ENCODE measurements around the gene HNRNPA1. TPM values are rescaled to one million over a fixed set of nuclear protein-coding genes. Genes with fewer than 3 reads are reported as not detected.
"Not testable (repeated sequence)": the region's sequence is repeated elsewhere in the genome, so short reads cannot be mapped to it uniquely, and the experiment has no call there.

The HNRNPA1 gene
- polyA plus RNA-seq, 1 donor from 2014 or later, result 613 TPM

- H3K4me3 ChIP-seq (ENCODE audit: low read length), result peak overlapping the region; percentile 72
- H3K4me2 ChIP-seq (ENCODE audit: low read length), result peak overlapping the region; percentile 98
- peaks cover 18% of the 10 kb centered on the region for H3K79me2 ChIP-seq (replicated peaks; ENCODE audit: insufficient read depth, low read length)
- H3K9ac ChIP-seq (ENCODE audit: low read length), result peak overlapping the region; percentile 79
- H3K27ac ChIP-seq (ENCODE audit: low read length), result peak overlapping the region; percentile 77
- peak overlapping the region; percentile 53 for H2AFZ ChIP-seq (ENCODE audit: low read depth, low read length)
- not testable (repeated sequence) for H3K27me3 ChIP-seq (ENCODE audit: insufficient read depth, low read depth, low read length); H3K9me3 ChIP-seq (ENCODE audit: low read length); H4K20me1 ChIP-seq (ENCODE audit: insufficient read depth); H3K36me3 ChIP-seq (ENCODE audit: insufficient read depth, low read length); H3F3A ChIP-seq (ENCODE audit: insufficient read depth, low read length, poor library complexity, severe bottlenecking); H3K9me2 ChIP-seq (ENCODE audit: insufficient read depth, low read length)
- peak; percentile 6 for TF ChIP-seq EP300 (conservative IDR thresholded peaks at IDR 0.05; ENCODE audit: poor library complexity, severe bottlenecking)
- TF ChIP-seq RAD21 (conservative IDR thresholded peaks at IDR 0.05), result peak; percentile 21
Observed at GRCh38 chr12:54325442-54326109, 45.0 kb downstream of the HNRNPA1 start.

- no peaks in the 10 kb centered on the region for H3K27me3 ChIP-seq (ENCODE audit: insufficient read depth, low read depth, low read length)
- H3F3A ChIP-seq (ENCODE audit: insufficient read depth, low read length, poor library complexity, severe bottlenecking), result no peaks in the 10 kb centered on the region
- TF ChIP-seq RAD21 (conservative IDR thresholded peaks at IDR 0.05) (no peak), REST (IDR thresholded peaks at IDR 0.05; ENCODE audit: borderline replicate concordance) (no peak)
- H3K79me2 ChIP-seq (replicated peaks; ENCODE audit: insufficient read depth, low read length), result peaks cover 25% of the 10 kb centered on the region
- no peaks in the 10 kb centered on the region for H3K9me2 ChIP-seq (ENCODE audit: insufficient read depth, low read length)
- no peaks in the 10 kb centered on the region for H3K36me3 ChIP-seq (ENCODE audit: insufficient read depth, low read length)
- no peak overlapping the region for H3K27ac ChIP-seq (ENCODE audit: low read length)
- no peak overlapping the region for H3K9ac ChIP-seq (ENCODE audit: low read length)
- H3K9me3 ChIP-seq (ENCODE audit: low read length), result no peaks in the 10 kb centered on the region
- no peak overlapping the region for H3K4me3 ChIP-seq (ENCODE audit: low read length)
- no peak overlapping the region for H3K4me2 ChIP-seq (ENCODE audit: low read length)
- H2AFZ ChIP-seq (ENCODE audit: low read depth, low read length), result no peak overlapping the region
- no peaks in the 10 kb centered on the region for H4K20me1 ChIP-seq (ENCODE audit: insufficient read depth)
Observed at GRCh38 chr12:54328595-54329337, 48.2 kb downstream of the HNRNPA1 start.

GRCh38 chr12:54329759-54330158 is 49.2 kb downstream of the HNRNPA1 start:
- H3K27me3 ChIP-seq (ENCODE audit: insufficient read depth, low read depth, low read length), result no peaks in the 10 kb centered on the region
- H3K27ac ChIP-seq (ENCODE audit: low read length), result no peak overlapping the region
- no peak overlapping the region for H3K9ac ChIP-seq (ENCODE audit: low read length)
- H3K36me3 ChIP-seq (ENCODE audit: insufficient read depth, low read length), result no peaks in the 10 kb centered on the region
- no peak overlapping the region for H2AFZ ChIP-seq (ENCODE audit: low read depth, low read length)
- no peaks in the 10 kb centered on the region for H4K20me1 ChIP-seq (ENCODE audit: insufficient read depth)
- no peak overlapping the region for H3K4me3 ChIP-seq (ENCODE audit: low read length)
- TF ChIP-seq POLR2AphosphoS5 (IDR thresholded peaks at IDR 0.05) (no peak), MXI1 (conservative IDR thresholded peaks at IDR 0.05; ENCODE audit: poor library complexity, severe bottlenecking) (no peak), TAF1 (IDR thresholded peaks at IDR 0.05; ENCODE audit: low read depth) (no peak), CTCF (IDR thresholded peaks at IDR 0.05; ENCODE audit: poor library complexity, severe bottlenecking) (no peak), REST (IDR thresholded peaks at IDR 0.05; ENCODE audit: borderline replicate concordance) (no peak), EZH2 (IDR thresholded peaks at IDR 0.05; ENCODE audit: borderline replicate concordance, insufficient read depth, low read length, poor library complexity, severe bottlenecking) (no peak), SMC3 (conservative IDR thresholded peaks at IDR 0.05; ENCODE audit: poor library complexity) (no peak), RAD21 (conservative IDR thresholded peaks at IDR 0.05) (no peak), EP300 (conservative IDR thresholded peaks at IDR 0.05; ENCODE audit: poor library complexity, severe bottlenecking) (no peak)
- no peaks in the 10 kb centered on the region for H3K9me3 ChIP-seq (ENCODE audit: low read length)
- peaks cover 25% of the 10 kb centered on the region for H3K79me2 ChIP-seq (replicated peaks; ENCODE audit: insufficient read depth, low read length)
- H3F3A ChIP-seq (ENCODE audit: insufficient read depth, low read length, poor library complexity, severe bottlenecking), result no peaks in the 10 kb centered on the region
- no peaks in the 10 kb centered on the region for H3K9me2 ChIP-seq (ENCODE audit: insufficient read depth, low read length)
- H3K4me2 ChIP-seq (ENCODE audit: low read length), result no peak overlapping the region
